HCT116 (cell line): Measurements from ENCODE around the gene NT5C1B.

ENCODE experiments used
- POLR2A ChIP-seq: IDR thresholded peaks from 2 replicates; pipeline ENCODE4 v1.7.0; 2011; ENCODE audit warnings: borderline replicate concordance; ENCODE audit not compliant: insufficient read depth, insufficient read length; ENCODE audit errors: extremely low read depth
- POLR2AphosphoS5 ChIP-seq: IDR thresholded peaks from 2 replicates; pipeline ENCODE4 v1.6.1; 2011; ENCODE audit warnings: mild to moderate bottlenecking, low read depth, low read length, moderate library complexity
- TF ChIP-seq, protein P1 (sequence below): IDR thresholded peaks from 2 replicates; pipeline ENCODE4 v1.6.1; 2012

DNA sequence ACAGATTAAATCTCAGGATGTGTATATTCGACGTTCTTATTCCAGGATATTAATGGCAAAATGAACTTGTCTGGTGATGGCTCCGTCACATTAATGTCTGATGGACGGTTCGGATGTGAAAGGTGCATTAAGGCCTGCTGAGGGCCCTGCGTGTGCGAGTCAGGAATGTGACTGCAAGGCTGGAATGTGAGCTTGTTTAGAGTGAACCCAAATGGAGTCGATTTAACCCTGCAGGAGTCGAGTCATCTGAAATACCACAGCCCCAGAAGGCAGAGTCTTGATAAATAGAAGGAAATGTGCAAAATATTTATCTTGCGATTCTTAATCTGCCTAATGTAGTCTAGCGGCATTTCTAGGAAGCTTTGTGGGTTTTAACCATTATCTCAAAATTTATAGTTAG lies 73.3 kb downstream of the NT5C1B start:
- no peak for TF ChIP-seq POLR2A
- no peak for TF ChIP-seq POLR2AphosphoS5
- TF ChIP-seq, protein P1, sequence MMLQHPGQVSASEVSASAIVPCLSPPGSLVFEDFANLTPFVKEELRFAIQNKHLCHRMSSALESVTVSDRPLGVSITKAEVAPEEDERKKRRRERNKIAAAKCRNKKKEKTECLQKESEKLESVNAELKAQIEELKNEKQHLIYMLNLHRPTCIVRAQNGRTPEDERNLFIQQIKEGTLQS, result no peak
